G401.6 (cell line): Measurements from ENCODE around the gene APBB2.
"Not testable (repeated sequence)": the region's sequence is repeated elsewhere in the genome, so short reads cannot be mapped to it uniquely, and the experiment has no call there.

Experiments used
- FAIRE-seq: peaks from 2 replicates; lab custom pipeline; 2012; peaks lifted over from hg19 to GRCh38; lab: Jason Lieb, UNC

The APBB2 gene

GRCh38 chr4:40822420-40823166 lies 391.7 kb downstream of the APBB2 start:
- no peak for FAIRE-seq

GRCh38 chr4:40820101-40820500 lies 394.2 kb downstream of the APBB2 start:
- no peak for FAIRE-seq

- not testable (repeated sequence) for FAIRE-seq
Measured at GRCh38 chr4:40817157-40817556, 397.2 kb downstream of the APBB2 start.

GRCh38 chr4:40812856-40813255 lies 401.5 kb downstream of the APBB2 start:
- no peak for FAIRE-seq

- FAIRE-seq, result no peak
Measured at GRCh38 chr4:40812386-40812785, 402.0 kb downstream of the APBB2 start.

- FAIRE-seq, result no peak
Measured at GRCh38 chr4:40811956-40812355, 402.4 kb downstream of the APBB2 start.

- FAIRE-seq, result no peak
Measured at GRCh38 chr4:40808926-40809457, 405.4 kb downstream of the APBB2 start.

GRCh38 chr4:40804598-40804997 lies 409.7 kb downstream of the APBB2 start:
- FAIRE-seq, result no peak

- FAIRE-seq, result no peak
Measured at GRCh38 chr4:40800064-40800463, 414.3 kb downstream of the APBB2 start.

- FAIRE-seq, result no peak
Measured at GRCh38 chr4:40789771-40790170, 424.6 kb downstream of the APBB2 start.

GRCh38 chr4:40789031-40789430 lies 425.3 kb downstream of the APBB2 start:
- FAIRE-seq, result no peak

GRCh38 chr4:40788331-40788730 lies 426.0 kb downstream of the APBB2 start:
- FAIRE-seq, result no peak

- FAIRE-seq, result no peak
Measured at GRCh38 chr4:40785727-40786126, 428.6 kb downstream of the APBB2 start.

GRCh38 chr4:40782876-40783275 lies 431.5 kb downstream of the APBB2 start:
- FAIRE-seq, result no peak

GRCh38 chr4:40778090-40778489 lies 436.3 kb downstream of the APBB2 start:
- FAIRE-seq, result no peak

- no peak for FAIRE-seq
Measured at GRCh38 chr4:40769266-40769665, 445.1 kb downstream of the APBB2 start.

- no peak for FAIRE-seq
Measured at GRCh38 chr4:40763228-40763716, 451.1 kb downstream of the APBB2 start.
